Measurements from ENCODE around the gene ATF4.

GRCh38 chr22:39535357-39535725 lies 15.0 kb downstream of the ATF4 start:
- TF ChIP-seq CTCF (IDR thresholded peaks at IDR 0.05) = no peak
- TF ChIP-seq POLR2A (IDR thresholded peaks at IDR 0.05) = no peak
- no peak for TF ChIP-seq EP300 (IDR thresholded peaks at IDR 0.05)

Data from ovary (tissue), 3 donors.